ENCODE measurements around the gene IL1RN.

- TF ChIP-seq CTCF (conservative IDR thresholded peaks at IDR 0.05; ENCODE audit: low read depth, low read length) = peak; percentile 49
- no peak for TF ChIP-seq POLR2A (IDR thresholded peaks at IDR 0.05; ENCODE audit: low read depth, low read length)
- no peak for TF ChIP-seq RCOR1 (IDR thresholded peaks at IDR 0.05; ENCODE audit: insufficient replicate concordance, low read length)
- no peak for TF ChIP-seq NFE2L2 (IDR thresholded peaks at IDR 0.05; ENCODE audit: low read depth, low read length)
- peak; percentile 47 for TF ChIP-seq RAD21 (IDR thresholded peaks at IDR 0.05; ENCODE audit: low read length)
Observed at GRCh38 chr2:113080134-113080533, 47.3 kb upstream of the IL1RN start.

Data from IMR-90 (cell line).